ENCODE results near the gene MEF2A. TPM values are rescaled to one million over a fixed set of nuclear protein-coding genes. Genes with fewer than 3 reads are reported as not detected.

MEF2A gene
- total RNA-seq, 1 donor from 2014 or later = 49.5 TPM

GRCh38 chr15:99711625-99712024, 145.8 kb downstream of the MEF2A start:
- no peak for DNase-seq
- Mint-ChIP-seq H3K27me3 (ENCODE audit: unreplicated experiment) (peaks cover 6% of the 10 kb centered on the region), H3K4me1 (ENCODE audit: low read depth, unreplicated experiment) (peaks cover 53% of the 10 kb centered on the region), H3K4me3 (ENCODE audit: unreplicated experiment) (peak overlapping the region; percentile 21), H3K27ac (ENCODE audit: unreplicated experiment) (peak overlapping the region; percentile 93), H3K36me3 (ENCODE audit: unreplicated experiment) (peaks cover 8% of the 10 kb centered on the region), H3K9me3 (ENCODE audit: unreplicated experiment) (no peaks in the 10 kb centered on the region)
- no peak for TF ChIP-seq CTCF (IDR thresholded peaks at IDR 0.05; ENCODE audit: partially characterized antibody, unreplicated experiment)

- TF ChIP-seq CTCF (IDR thresholded peaks at IDR 0.05; ENCODE audit: partially characterized antibody, unreplicated experiment) = no peak
- peaks cover 8% of the 10 kb centered on the region for H3K36me3 Mint-ChIP-seq (ENCODE audit: unreplicated experiment)
- H3K9me3 Mint-ChIP-seq (ENCODE audit: unreplicated experiment) = no peaks in the 10 kb centered on the region
- H3K27me3 Mint-ChIP-seq (ENCODE audit: unreplicated experiment) = peaks cover 6% of the 10 kb centered on the region
- peak; percentile 39 for DNase-seq
- peak overlapping the region; percentile 70 for H3K27ac Mint-ChIP-seq (ENCODE audit: unreplicated experiment)
- H3K4me1 Mint-ChIP-seq (ENCODE audit: low read depth, unreplicated experiment) = peaks cover 59% of the 10 kb centered on the region
- H3K4me3 Mint-ChIP-seq (ENCODE audit: unreplicated experiment) = no peak overlapping the region
Observed at GRCh38 chr15:99712415-99712814, 146.6 kb downstream of the MEF2A start.

GRCh38 chr15:99716540-99717095, 150.8 kb downstream of the MEF2A start:
- Mint-ChIP-seq H3K4me3 (ENCODE audit: unreplicated experiment) (peak overlapping the region; percentile 52), H3K4me1 (ENCODE audit: low read depth, unreplicated experiment) (peaks cover 43% of the 10 kb centered on the region), H3K27ac (ENCODE audit: unreplicated experiment) (no peak overlapping the region), H3K36me3 (ENCODE audit: unreplicated experiment) (peaks cover 10% of the 10 kb centered on the region), H3K27me3 (ENCODE audit: unreplicated experiment) (peaks cover 9% of the 10 kb centered on the region), H3K9me3 (ENCODE audit: unreplicated experiment) (peaks cover 2% of the 10 kb centered on the region)
- DNase-seq = no peak
- TF ChIP-seq CTCF (IDR thresholded peaks at IDR 0.05; ENCODE audit: partially characterized antibody, unreplicated experiment) = no peak

- DNase-seq = peak; percentile 29
- peaks cover 2% of the 10 kb centered on the region for H3K9me3 Mint-ChIP-seq (ENCODE audit: unreplicated experiment)
- H3K27me3 Mint-ChIP-seq (ENCODE audit: unreplicated experiment) = peaks cover 9% of the 10 kb centered on the region
- no peak for TF ChIP-seq CTCF (IDR thresholded peaks at IDR 0.05; ENCODE audit: partially characterized antibody, unreplicated experiment)
- H3K27ac Mint-ChIP-seq (ENCODE audit: unreplicated experiment) = no peak overlapping the region
- peaks cover 37% of the 10 kb centered on the region for H3K4me1 Mint-ChIP-seq (ENCODE audit: low read depth, unreplicated experiment)
- H3K4me3 Mint-ChIP-seq (ENCODE audit: unreplicated experiment) = peak overlapping the region; percentile 52
- peaks cover 12% of the 10 kb centered on the region for H3K36me3 Mint-ChIP-seq (ENCODE audit: unreplicated experiment)
Observed at GRCh38 chr15:99717161-99718009, 151.6 kb downstream of the MEF2A start.

- H3K9me3 Mint-ChIP-seq (ENCODE audit: unreplicated experiment) = peaks cover 2% of the 10 kb centered on the region
- H3K27me3 Mint-ChIP-seq (ENCODE audit: unreplicated experiment) = peaks cover 8% of the 10 kb centered on the region
- H3K36me3 Mint-ChIP-seq (ENCODE audit: unreplicated experiment) = peaks cover 13% of the 10 kb centered on the region
- H3K4me1 Mint-ChIP-seq (ENCODE audit: low read depth, unreplicated experiment) = peaks cover 31% of the 10 kb centered on the region
- no peak overlapping the region for H3K4me3 Mint-ChIP-seq (ENCODE audit: unreplicated experiment)
- no peak overlapping the region for H3K27ac Mint-ChIP-seq (ENCODE audit: unreplicated experiment)
- DNase-seq = no peak
- TF ChIP-seq CTCF (IDR thresholded peaks at IDR 0.05; ENCODE audit: partially characterized antibody, unreplicated experiment) = no peak
Observed at GRCh38 chr15:99718421-99718820, 152.6 kb downstream of the MEF2A start.

Measured in glutamatergic neuron (in vitro differentiated cells).